NCI-H2081 treated with DMSO at 0.1 percent for 48 hours (cell line): ENCODE results near the gene PRKCQ.
A peak's percentile ranks its signal among the peaks of the same experiment; 100 is the strongest.
"Not testable (repeated sequence)": the region's sequence is repeated elsewhere in the genome, so short reads cannot be mapped to it uniquely, and the experiment has no call there.

Experiments
- DNase-seq: peaks from one replicate; lab custom pipeline; 2025; lab: John Stamatoyannopoulos, UW

Gene PRKCQ

DNA sequence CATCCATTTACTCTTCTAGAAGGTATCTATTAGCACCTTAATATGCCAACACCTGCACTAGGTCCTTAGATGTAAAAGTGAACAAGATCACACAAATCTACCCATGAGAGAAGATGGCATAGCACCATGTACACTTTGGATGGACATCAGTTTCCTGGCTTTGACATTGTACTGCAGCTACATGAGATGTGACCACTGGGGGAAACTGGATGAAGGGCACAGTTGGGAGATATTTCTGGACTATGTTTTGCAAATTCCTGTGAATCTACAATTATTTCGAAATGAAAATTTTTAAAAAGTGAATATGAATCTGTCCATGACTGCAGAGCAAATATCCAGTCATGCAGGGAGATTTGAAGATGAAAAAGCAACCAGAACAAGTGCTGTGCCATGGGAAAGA lies 124.5 kb downstream of the PRKCQ start:
- no peak for DNase-seq

- no peak for DNase-seq
Observed at GRCh38 chr10:6446711-6447110, 133.4 kb downstream of the PRKCQ start.

DNA sequence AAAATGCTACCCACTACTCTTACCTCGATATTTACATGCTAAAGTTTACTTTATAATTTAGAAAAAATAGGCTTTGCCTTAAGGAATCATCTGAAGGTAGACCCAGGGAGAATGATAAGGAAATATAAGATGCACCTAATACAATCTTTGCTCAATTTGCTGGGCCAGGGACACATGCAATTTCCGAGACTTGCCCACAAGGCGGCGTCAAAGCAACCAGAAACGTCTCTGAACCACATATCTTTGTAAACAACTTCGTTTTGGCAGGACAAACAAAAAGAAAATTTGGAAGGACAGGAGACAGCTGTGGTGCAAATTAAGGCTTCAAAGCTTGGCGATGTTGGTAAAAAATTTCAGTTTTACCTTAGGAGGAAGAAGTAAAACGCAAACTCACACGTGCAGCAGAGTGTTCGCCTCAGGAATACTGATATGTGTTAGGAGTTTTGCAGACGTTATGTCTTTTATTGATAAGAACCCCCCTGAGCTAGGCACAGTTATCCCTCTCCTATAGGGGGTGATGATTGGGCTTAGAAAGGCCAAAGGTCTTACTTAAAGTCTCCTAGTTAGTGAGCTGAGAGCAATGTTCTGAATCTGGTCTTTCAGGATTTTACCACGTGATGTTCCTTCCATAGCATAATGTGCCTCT lies 134.3 kb downstream of the PRKCQ start:
- DNase-seq, result no peak

DNA sequence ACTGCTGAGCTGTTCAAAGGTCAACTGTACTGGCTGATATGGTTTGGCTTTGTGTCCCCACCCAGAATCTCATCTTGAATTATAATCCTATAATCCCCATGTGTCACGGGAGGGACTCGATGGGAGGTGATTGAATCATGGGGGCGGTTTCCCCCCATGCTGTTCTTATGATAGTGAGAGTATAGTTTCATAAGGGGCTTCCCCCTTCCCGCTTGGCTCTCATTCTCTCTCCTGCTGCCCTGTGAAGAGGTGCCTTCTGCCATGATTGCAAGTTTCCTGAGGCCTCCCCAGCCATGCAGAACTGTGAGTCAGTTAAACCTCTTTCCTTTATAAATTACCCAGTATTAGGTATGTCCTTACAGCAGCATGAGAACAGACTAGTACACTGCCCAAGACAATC lies 140.2 kb downstream of the PRKCQ start:
- DNase-seq, result not testable (repeated sequence)

DNA sequence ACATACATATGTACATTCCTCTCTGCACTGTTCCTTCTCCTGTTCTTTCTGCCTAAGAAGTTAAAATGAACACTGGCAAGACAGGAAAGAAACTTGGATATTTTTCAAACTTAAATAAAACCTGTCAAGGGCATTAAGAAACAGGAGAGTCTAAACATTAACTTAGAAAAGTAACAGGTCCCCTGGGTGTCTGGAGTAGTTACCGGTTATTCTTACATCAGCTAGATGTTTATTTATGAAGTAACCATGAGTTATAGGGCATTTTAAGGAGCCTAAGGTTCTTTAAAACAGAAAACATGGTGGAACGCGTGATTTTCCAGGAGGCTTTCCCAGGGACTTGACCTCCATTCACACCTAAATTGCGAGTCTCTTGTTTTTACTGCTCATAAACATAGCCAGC lies 148.2 kb downstream of the PRKCQ start:
- no peak for DNase-seq

DNA sequence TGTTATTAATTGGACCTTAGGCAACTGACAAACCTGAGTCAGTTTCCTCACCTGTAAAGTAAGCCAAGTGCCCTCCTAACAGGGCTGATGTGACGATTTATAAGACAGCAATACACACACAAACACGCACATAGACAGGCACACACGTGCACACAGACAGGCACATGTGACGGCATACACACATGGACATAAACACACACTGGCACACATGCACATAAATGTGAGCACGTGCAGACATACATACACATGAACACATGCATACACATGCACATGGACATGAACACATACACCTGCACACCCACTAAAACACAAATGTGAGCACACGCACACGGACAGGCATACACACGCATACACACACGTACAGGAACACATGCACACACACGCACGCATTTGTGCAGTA lies 148.9 kb downstream of the PRKCQ start:
- DNase-seq, result no peak

GRCh38 chr10:6430423-6430980 lies 149.6 kb downstream of the PRKCQ start:
- DNase-seq, result no peak

- DNase-seq, result no peak
Observed at GRCh38 chr10:6427357-6427959, 152.6 kb downstream of the PRKCQ start.

GRCh38 chr10:6426317-6426716 lies 153.8 kb downstream of the PRKCQ start:
- DNase-seq, result no peak

DNA sequence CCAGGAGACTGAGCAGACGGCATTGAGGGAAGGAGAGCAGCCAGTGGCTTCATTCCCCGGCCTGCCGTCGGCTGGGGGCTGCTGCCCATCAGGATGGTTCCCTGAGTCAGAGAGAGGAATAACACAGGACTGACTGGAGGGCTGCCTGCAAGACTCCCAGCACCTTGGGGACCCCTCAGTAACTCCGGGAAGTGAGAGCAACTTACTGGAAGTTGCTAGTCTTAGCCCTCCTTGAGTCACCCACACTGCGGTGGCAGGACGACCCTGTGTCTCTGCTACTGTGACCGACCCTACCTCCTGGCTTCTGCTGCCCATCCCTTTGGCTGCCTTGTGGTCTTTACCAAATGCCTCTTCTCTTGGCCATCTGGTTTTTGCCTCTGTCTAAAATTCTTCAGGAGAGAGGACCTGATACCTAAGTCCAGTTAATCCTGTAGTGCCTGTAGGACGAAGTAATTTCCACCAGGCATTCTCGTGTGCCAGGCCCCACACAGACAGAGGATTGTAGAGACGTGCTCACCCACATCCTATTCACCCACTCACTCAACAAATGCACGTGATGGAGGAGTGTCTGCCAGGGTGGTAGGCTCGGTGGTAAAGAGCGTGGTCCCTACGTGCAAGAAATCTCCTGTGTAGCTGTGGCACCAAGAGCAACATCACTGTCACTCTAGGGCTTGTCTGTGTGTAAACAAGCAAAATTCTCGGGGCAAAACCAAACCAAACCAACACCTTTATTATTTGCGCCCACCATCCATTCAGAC lies 156.5 kb downstream of the PRKCQ start:
- no peak for DNase-seq

DNA sequence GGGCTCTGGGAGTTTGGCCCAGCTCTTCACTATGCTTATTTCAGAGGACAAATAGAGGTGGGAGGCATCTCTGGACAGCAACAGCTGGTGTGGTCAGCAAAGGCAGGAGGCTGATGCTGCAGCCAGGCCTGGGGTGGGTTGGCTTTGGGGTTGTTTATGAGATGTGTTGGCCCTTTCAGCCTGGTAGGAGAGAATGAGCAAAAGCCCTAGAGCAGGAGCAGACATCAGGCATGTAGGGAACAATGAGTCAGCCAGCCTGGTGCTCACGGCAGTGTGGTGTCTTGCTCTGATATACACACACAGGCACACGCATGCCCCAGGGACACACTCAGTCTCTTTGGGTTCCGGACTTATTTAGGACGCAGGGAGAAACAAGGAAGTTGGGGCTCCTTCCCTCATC lies 157.1 kb downstream of the PRKCQ start:
- DNase-seq, result no peak

GRCh38 chr10:6418613-6419216 lies 161.4 kb downstream of the PRKCQ start:
- no peak for DNase-seq

DNA sequence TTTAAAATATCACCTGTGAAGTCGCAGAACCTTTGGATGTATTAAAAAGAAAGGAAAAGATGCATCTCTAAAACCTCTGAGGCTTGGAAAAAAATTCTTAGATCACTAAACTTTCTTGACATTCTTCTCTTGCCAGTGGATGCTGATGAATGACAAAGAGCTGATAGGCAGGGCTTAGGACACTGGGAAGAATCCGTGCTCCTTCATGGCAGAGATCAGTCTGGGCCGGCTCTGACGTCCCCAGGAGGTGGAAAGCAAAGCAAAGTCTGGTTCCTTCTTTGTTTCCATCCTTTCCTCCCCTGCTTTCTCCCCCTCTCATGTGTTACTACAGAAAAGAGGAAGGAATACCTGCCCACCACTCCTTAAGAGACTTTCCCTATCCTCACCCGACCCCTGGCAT lies 161.9 kb downstream of the PRKCQ start:
- DNase-seq, result no peak

- DNase-seq, result peak; percentile 8
Observed at GRCh38 chr10:6416892-6417512, 163.1 kb downstream of the PRKCQ start.

DNA sequence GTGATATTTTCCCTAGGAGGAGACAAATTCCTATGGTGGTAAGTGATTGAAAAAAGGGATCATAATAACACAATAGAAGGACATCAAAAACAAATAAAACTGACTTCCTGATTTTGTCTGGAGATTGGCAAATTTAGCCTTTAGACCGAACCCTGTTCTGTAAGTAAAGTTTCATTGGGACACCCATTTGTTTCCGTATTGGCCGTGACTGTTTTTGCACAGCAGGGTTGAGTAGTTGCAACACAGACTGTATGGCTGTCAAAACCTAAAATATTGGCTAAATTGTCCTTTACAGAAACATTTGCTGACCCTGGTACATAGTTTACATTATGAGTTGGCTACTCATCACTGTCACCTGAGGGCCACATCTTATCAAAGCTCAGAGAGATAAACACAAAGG lies 168.6 kb downstream of the PRKCQ start:
- no peak for DNase-seq

DNA sequence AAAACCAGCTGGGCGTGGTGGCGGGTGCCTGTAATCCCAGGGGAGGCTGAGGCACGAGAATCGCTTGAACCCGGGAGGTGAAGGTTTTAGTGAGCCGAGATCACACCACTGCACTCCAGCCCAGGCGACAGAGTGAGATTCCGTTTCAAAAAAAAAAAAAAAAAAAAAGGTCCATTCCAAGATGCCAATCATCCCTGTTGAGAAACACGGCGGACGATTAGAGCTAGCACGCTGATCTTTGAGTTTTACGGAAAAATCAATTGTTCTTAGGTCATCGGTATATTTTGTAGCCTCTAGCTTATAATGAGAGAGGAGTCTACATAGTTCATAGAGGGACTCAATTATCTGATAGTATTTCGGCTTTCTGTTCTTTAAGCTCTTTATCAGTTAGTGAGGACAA lies 169.2 kb downstream of the PRKCQ start:
- DNase-seq, result no peak

DNA sequence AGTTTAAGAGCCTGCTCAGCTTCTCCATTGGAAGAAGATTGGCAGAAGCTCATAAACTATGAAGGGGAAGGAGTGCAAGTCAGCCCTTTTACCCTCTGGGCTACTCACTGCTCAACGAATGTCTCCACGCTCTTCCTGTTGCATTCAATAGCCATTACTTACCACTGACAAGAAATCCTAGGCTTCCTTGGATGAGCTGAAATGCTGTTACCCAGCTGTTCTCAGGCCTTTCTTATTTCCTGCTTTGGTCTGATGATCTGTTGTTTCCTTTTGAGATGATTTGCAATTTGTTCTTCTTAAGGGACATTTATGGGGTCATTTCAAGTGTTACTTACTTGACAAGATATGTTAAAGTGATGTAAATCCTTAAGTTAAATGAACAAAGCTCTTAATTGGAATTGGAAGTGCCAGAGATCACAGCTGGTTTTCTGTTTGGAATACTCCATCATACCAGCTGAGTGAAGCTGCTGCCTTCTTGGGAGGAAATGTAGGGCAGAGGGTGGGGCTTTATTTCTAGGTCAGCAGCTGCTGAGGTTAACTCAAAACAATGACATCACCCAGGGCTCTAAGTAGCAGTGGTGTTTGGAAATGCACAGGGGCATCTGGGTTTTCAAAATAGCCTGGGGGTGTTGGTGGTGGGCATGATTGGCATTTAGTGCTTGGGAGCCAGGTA lies 170.0 kb downstream of the PRKCQ start:
- no peak for DNase-seq

DNA sequence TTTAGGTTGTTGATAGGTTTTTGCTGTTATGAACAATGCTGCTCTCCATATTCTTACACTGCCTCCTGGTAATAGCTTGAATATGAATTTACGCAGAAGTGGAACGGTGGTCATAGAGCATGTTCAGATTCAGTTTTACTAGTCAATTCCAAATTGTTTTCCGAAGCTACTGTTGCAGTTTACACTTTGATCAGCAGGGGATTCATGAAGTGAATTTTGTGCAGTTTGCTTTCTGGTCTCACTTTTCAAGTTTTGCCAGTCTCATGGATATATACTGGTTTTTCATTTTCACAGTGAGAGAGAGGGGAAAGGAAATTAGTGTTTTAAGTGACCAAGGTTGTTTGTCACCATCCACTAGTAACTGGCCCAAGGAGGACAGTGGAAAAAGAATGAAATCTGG lies 171.3 kb downstream of the PRKCQ start:
- DNase-seq, result no peak

GRCh38 chr10:6407034-6407721 lies 172.9 kb downstream of the PRKCQ start:
- DNase-seq, result no peak

DNA sequence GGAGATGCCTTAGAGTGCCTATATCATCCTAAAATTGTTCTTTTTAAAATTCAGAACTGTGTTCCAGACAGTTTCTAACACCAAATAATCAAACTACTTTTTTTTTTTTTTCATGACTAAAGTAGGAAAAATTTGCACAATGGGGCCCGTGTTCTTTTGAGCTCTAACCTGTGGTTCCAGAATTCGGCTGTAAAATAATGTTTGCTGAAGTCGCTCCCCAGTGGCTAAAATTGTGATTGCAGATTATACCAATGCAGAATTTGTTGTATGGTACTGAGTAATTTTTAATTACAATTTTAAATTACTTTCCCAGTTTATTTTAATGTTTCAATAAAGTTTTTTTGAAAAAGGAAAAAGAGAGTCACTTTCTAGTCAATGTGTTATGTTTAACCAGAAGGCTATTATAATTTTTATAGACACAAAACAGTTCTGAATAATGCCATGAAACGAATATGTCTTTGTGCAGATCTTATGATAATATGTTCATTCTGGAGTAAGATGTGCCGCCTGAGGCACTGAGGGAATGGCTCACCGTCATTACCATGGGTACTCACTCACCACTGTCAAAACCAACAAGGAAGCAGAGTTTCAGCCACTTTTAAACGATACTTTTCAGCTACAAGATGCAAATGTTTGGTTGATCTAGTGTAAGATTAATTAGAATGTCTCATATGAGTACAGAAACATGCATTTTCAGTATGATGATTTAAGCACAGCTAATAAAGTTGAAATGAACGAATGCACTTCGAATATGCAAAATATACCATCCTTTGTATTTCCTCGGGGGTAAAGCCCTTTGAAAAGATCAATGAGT lies 173.6 kb downstream of the PRKCQ start:
- no peak for DNase-seq
